GM18870 (cell line): Measurements from ENCODE around the gene IL23A.
A peak's percentile ranks its signal among the peaks of the same experiment; 100 is the strongest.

Experiments
- ATAC-seq: cut with Tn5 transposase; IDR thresholded peaks from one replicate; pipeline ENCODE4 v1.9.1; 2021; ENCODE audit warnings: moderate library complexity; ENCODE audit not compliant: unreplicated experiment

Gene IL23A

GRCh38 chr12:56359851-56360767 is 21.4 kb downstream of the IL23A start, which contains the start of gene STAT2:
TSS of gene STAT2 (minus strand) at chr12:56360107. CDS start at chr12:56356571, 3,536 bp downstream.
- peak; percentile 94 for ATAC-seq

GRCh38 chr12:56361487-56362129 is 22.9 kb downstream of the IL23A start:
- no peak for ATAC-seq

- ATAC-seq, result no peak
Measured at GRCh38 chr12:56362130-56363059, 23.7 kb downstream of the IL23A start, which contains the start of gene APOF. TSS of gene APOF (minus strand) at chr12:56362857. CDS start at chr12:56362745, 112 bp downstream.

GRCh38 chr12:56366948-56367347 is 28.3 kb downstream of the IL23A start:
- no peak for ATAC-seq

- ATAC-seq, result no peak
Measured at GRCh38 chr12:56373515-56373914, 34.8 kb downstream of the IL23A start.

GRCh38 chr12:56374726-56375597 is 36.3 kb downstream of the IL23A start:
- peak; percentile 7 for ATAC-seq

- peak; percentile 66 for ATAC-seq
Measured at GRCh38 chr12:56375598-56376434, 37.1 kb downstream of the IL23A start.

GRCh38 chr12:56377310-56377988 is 38.8 kb downstream of the IL23A start:
- ATAC-seq, result no peak

GRCh38 chr12:56377989-56378316 is 39.3 kb downstream of the IL23A start:
- ATAC-seq, result no peak

- ATAC-seq, result no peak
Measured at GRCh38 chr12:56382611-56383010, 43.9 kb downstream of the IL23A start.

GRCh38 chr12:56385873-56386272 is 47.2 kb downstream of the IL23A start:
- ATAC-seq, result no peak

GRCh38 chr12:56387152-56387736 is 48.6 kb downstream of the IL23A start:
- ATAC-seq, result no peak

GRCh38 chr12:56389412-56389811 is 50.7 kb downstream of the IL23A start:
- ATAC-seq, result no peak
